Measurements from ENCODE around the gene TMEM109.

The TMEM109 gene

GRCh38 chr11:60932605-60933356 is 18.8 kb downstream of the TMEM109 start:
- Histone ChIP-seq H3K9me3 (ENCODE audit: control insufficient read depth in 1 of 2, low read length in 2 of 2) (no peaks in the 10 kb centered on the region), H3K27ac (ENCODE audit: low read depth, low read length) (no peak overlapping the region), H3K4me3 (ENCODE audit: low read depth in 1 of 2, low read length in 2 of 2) (no peak overlapping the region), H3K27me3 (ENCODE audit: control insufficient read depth in 1 of 2, insufficient read depth in 2 of 2, low read length in 2 of 2) (no peaks in the 10 kb centered on the region), H3K4me1 (ENCODE audit: control insufficient read depth in 1 of 2, insufficient read depth in 2 of 2, low read length in 2 of 2) (no peaks in the 10 kb centered on the region), H3K9ac (ENCODE audit: low read depth in 1 of 2, low read length in 2 of 2) (no peak overlapping the region), H3K36me3 (ENCODE audit: control insufficient read depth in 1 of 2, insufficient read depth in 2 of 2, low read length in 2 of 2) (no peaks in the 10 kb centered on the region)

- no peak overlapping the region for H3K27ac ChIP-seq (ENCODE audit: low read depth, low read length)
- H3K4me1 ChIP-seq (ENCODE audit: control insufficient read depth in 1 of 2, insufficient read depth in 2 of 2, low read length in 2 of 2) = no peaks in the 10 kb centered on the region
- H3K9ac ChIP-seq (ENCODE audit: low read depth in 1 of 2, low read length in 2 of 2) = no peak overlapping the region
- no peaks in the 10 kb centered on the region for H3K36me3 ChIP-seq (ENCODE audit: control insufficient read depth in 1 of 2, insufficient read depth in 2 of 2, low read length in 2 of 2)
- H3K4me3 ChIP-seq (ENCODE audit: low read depth in 1 of 2, low read length in 2 of 2) = no peak overlapping the region
- H3K27me3 ChIP-seq (ENCODE audit: control insufficient read depth in 1 of 2, insufficient read depth in 2 of 2, low read length in 2 of 2) = no peaks in the 10 kb centered on the region
- H3K9me3 ChIP-seq (ENCODE audit: control insufficient read depth in 1 of 2, low read length in 2 of 2) = no peaks in the 10 kb centered on the region
Measured at GRCh38 chr11:60933416-60934123, 19.6 kb downstream of the TMEM109 start.

- Histone ChIP-seq H3K27ac (ENCODE audit: low read depth, low read length) (no peak overlapping the region), H3K36me3 (ENCODE audit: control insufficient read depth in 1 of 2, insufficient read depth in 2 of 2, low read length in 2 of 2) (peaks cover 0 to 3% of the 10 kb centered on the region in 2 donors), H3K4me3 (ENCODE audit: low read depth in 1 of 2, low read length in 2 of 2) (no peak overlapping the region), H3K27me3 (ENCODE audit: control insufficient read depth in 1 of 2, insufficient read depth in 2 of 2, low read length in 2 of 2) (no peaks in the 10 kb centered on the region), H3K9ac (ENCODE audit: low read depth in 1 of 2, low read length in 2 of 2) (no peak overlapping the region), H3K9me3 (ENCODE audit: control insufficient read depth in 1 of 2, low read length in 2 of 2) (no peaks in the 10 kb centered on the region), H3K4me1 (ENCODE audit: control insufficient read depth in 1 of 2, insufficient read depth in 2 of 2, low read length in 2 of 2) (no peaks in the 10 kb centered on the region)
Measured at GRCh38 chr11:60934124-60934789, 20.3 kb downstream of the TMEM109 start.

- H3K27ac ChIP-seq (ENCODE audit: low read depth, low read length) = no peak overlapping the region
- no peak overlapping the region for H3K4me3 ChIP-seq (ENCODE audit: low read depth in 1 of 2, low read length in 2 of 2)
Measured at GRCh38 chr11:60934790-60935605, 21.0 kb downstream of the TMEM109 start.

GRCh38 chr11:60935676-60936442 is 21.9 kb downstream of the TMEM109 start:
- Histone ChIP-seq H3K27ac (ENCODE audit: low read depth, low read length) (no peak overlapping the region), H3K9ac (ENCODE audit: low read depth in 1 of 2, low read length in 2 of 2) (no peak overlapping the region), H3K36me3 (ENCODE audit: control insufficient read depth in 1 of 2, insufficient read depth in 2 of 2, low read length in 2 of 2) (peaks cover 0 to 11% of the 10 kb centered on the region in 2 donors), H3K27me3 (ENCODE audit: control insufficient read depth in 1 of 2, insufficient read depth in 2 of 2, low read length in 2 of 2) (no peaks in the 10 kb centered on the region), H3K4me3 (ENCODE audit: low read depth in 1 of 2, low read length in 2 of 2) (no peak overlapping the region), H3K4me1 (ENCODE audit: control insufficient read depth in 1 of 2, insufficient read depth in 2 of 2, low read length in 2 of 2) (no peaks in the 10 kb centered on the region), H3K9me3 (ENCODE audit: control insufficient read depth in 1 of 2, low read length in 2 of 2) (no peaks in the 10 kb centered on the region)

More at GRCh38 chr11:60934790-60935605, 21.0 kb downstream of the TMEM109 start:
- Histone ChIP-seq H3K9me3 (ENCODE audit: control insufficient read depth in 1 of 2, low read length in 2 of 2) (no peaks in the 10 kb centered on the region), H3K36me3 (ENCODE audit: control insufficient read depth in 1 of 2, insufficient read depth in 2 of 2, low read length in 2 of 2) (peaks cover 0 to 8% of the 10 kb centered on the region in 2 donors), H3K9ac (ENCODE audit: low read depth in 1 of 2, low read length in 2 of 2) (no peak overlapping the region), H3K27me3 (ENCODE audit: control insufficient read depth in 1 of 2, insufficient read depth in 2 of 2, low read length in 2 of 2) (no peaks in the 10 kb centered on the region), H3K4me1 (ENCODE audit: control insufficient read depth in 1 of 2, insufficient read depth in 2 of 2, low read length in 2 of 2) (no peaks in the 10 kb centered on the region)

GRCh38 chr11:60936467-60937143 is 22.6 kb downstream of the TMEM109 start:
- no peaks in the 10 kb centered on the region for H3K27me3 ChIP-seq (ENCODE audit: control insufficient read depth in 1 of 2, insufficient read depth in 2 of 2, low read length in 2 of 2)
- H3K36me3 ChIP-seq (ENCODE audit: control insufficient read depth in 1 of 2, insufficient read depth in 2 of 2, low read length in 2 of 2) = peaks cover 0 to 18% of the 10 kb centered on the region in 2 donors
- no peaks in the 10 kb centered on the region for H3K4me1 ChIP-seq (ENCODE audit: control insufficient read depth in 1 of 2, insufficient read depth in 2 of 2, low read length in 2 of 2)
- no peak overlapping the region for H3K9ac ChIP-seq (ENCODE audit: low read depth in 1 of 2, low read length in 2 of 2)
- no peak overlapping the region for H3K4me3 ChIP-seq (ENCODE audit: low read depth in 1 of 2, low read length in 2 of 2)
- H3K27ac ChIP-seq (ENCODE audit: low read depth, low read length) = no peak overlapping the region
- no peaks in the 10 kb centered on the region for H3K9me3 ChIP-seq (ENCODE audit: control insufficient read depth in 1 of 2, low read length in 2 of 2)

- Histone ChIP-seq H3K9ac (ENCODE audit: low read depth in 1 of 2, low read length in 2 of 2) (no peak overlapping the region), H3K27ac (ENCODE audit: low read depth, low read length) (no peak overlapping the region), H3K4me1 (ENCODE audit: control insufficient read depth in 1 of 2, insufficient read depth in 2 of 2, low read length in 2 of 2) (no peaks in the 10 kb centered on the region), H3K27me3 (ENCODE audit: control insufficient read depth in 1 of 2, insufficient read depth in 2 of 2, low read length in 2 of 2) (no peaks in the 10 kb centered on the region), H3K9me3 (ENCODE audit: control insufficient read depth in 1 of 2, low read length in 2 of 2) (no peaks in the 10 kb centered on the region), H3K4me3 (ENCODE audit: low read depth in 1 of 2, low read length in 2 of 2) (no peak overlapping the region), H3K36me3 (ENCODE audit: control insufficient read depth in 1 of 2, insufficient read depth in 2 of 2, low read length in 2 of 2) (peaks cover 5 to 24% of the 10 kb centered on the region in 2 donors)
Measured at GRCh38 chr11:60937144-60937527, 23.2 kb downstream of the TMEM109 start.

- no peaks in the 10 kb centered on the region for H3K4me1 ChIP-seq (ENCODE audit: control insufficient read depth in 1 of 2, insufficient read depth in 2 of 2, low read length in 2 of 2)
- no peak overlapping the region for H3K4me3 ChIP-seq (ENCODE audit: low read depth in 1 of 2, low read length in 2 of 2)
- peaks cover 5 to 25% of the 10 kb centered on the region in 2 donors for H3K36me3 ChIP-seq (ENCODE audit: control insufficient read depth in 1 of 2, insufficient read depth in 2 of 2, low read length in 2 of 2)
- H3K9ac ChIP-seq (ENCODE audit: low read depth in 1 of 2, low read length in 2 of 2) = no peak overlapping the region
- no peak overlapping the region for H3K27ac ChIP-seq (ENCODE audit: low read depth, low read length)
- no peaks in the 10 kb centered on the region for H3K27me3 ChIP-seq (ENCODE audit: control insufficient read depth in 1 of 2, insufficient read depth in 2 of 2, low read length in 2 of 2)
- H3K9me3 ChIP-seq (ENCODE audit: control insufficient read depth in 1 of 2, low read length in 2 of 2) = no peaks in the 10 kb centered on the region
Measured at GRCh38 chr11:60937811-60938210, 23.9 kb downstream of the TMEM109 start.

GRCh38 chr11:60938500-60938899 is 24.5 kb downstream of the TMEM109 start:
- no peaks in the 10 kb centered on the region for H3K4me1 ChIP-seq (ENCODE audit: control insufficient read depth in 1 of 2, insufficient read depth in 2 of 2, low read length in 2 of 2)
- H3K9me3 ChIP-seq (ENCODE audit: control insufficient read depth in 1 of 2, low read length in 2 of 2) = no peaks in the 10 kb centered on the region
- H3K27me3 ChIP-seq (ENCODE audit: control insufficient read depth in 1 of 2, insufficient read depth in 2 of 2, low read length in 2 of 2) = no peaks in the 10 kb centered on the region
- no peak overlapping the region for H3K27ac ChIP-seq (ENCODE audit: low read depth, low read length)
- H3K4me3 ChIP-seq (ENCODE audit: low read depth in 1 of 2, low read length in 2 of 2) = no peak overlapping the region
- H3K9ac ChIP-seq (ENCODE audit: low read depth in 1 of 2, low read length in 2 of 2) = no peak overlapping the region
- peaks cover 5 to 25% of the 10 kb centered on the region in 2 donors for H3K36me3 ChIP-seq (ENCODE audit: control insufficient read depth in 1 of 2, insufficient read depth in 2 of 2, low read length in 2 of 2)
